ENCODE measurements around the gene REEP1. TPM values are rescaled to one million over a fixed set of nuclear protein-coding genes. Genes with fewer than 3 reads are reported as not detected.

Gene REEP1
- total and polyA plus RNA-seq, 2 of the 8 experiments (the other 6 are each of a cell fraction or from before 2014, with no cell fraction given): 0.74 to 1.5 TPM

- Histone ChIP-seq H3K23me2 (ENCODE audit: low read depth, low read length) (no peaks in the 10 kb centered on the region), H3K4me1 (replicated peaks in 1 of 4; ENCODE audit: control insufficient read depth in 3 of 4, insufficient read depth in 4 of 4, low read length in 3 of 4) (peaks cover 0 to 7% (median 4%) of the 10 kb centered on the region in 4 experiments; a peak in 3 of 7 replicates), H3K79me1 (ENCODE audit: low read depth, low read length) (no peaks in the 10 kb centered on the region), H3K27ac (ENCODE audit: low read depth, low read length) (no peak overlapping the region), H3K18ac (ENCODE audit: extremely low read depth, low read length) (no peak overlapping the region), H3K27me3 (replicated peaks in 1 of 4; ENCODE audit: control insufficient read depth in 3 of 4, extremely low read depth in 1 of 4, insufficient read depth in 3 of 4, low read length in 3 of 4) (no peaks in the 10 kb centered on the region), H4K91ac (replicated peaks; ENCODE audit: insufficient read length, low read length) (no peak overlapping the region), H4K20me1 (replicated peaks in 1 of 2; ENCODE audit: control insufficient read depth in 1 of 2, insufficient read depth in 2 of 2, low read length in 2 of 2) (no peaks in the 10 kb centered on the region), H3K14ac (ENCODE audit: insufficient read length) (no peak overlapping the region), H2AFZ (ENCODE audit: low read length) (0 out of 2 replicates have a peak overlapping the region, but pooled peaks have one; percentile 10), H3K9ac (replicated peaks in 1 of 4; ENCODE audit: extremely low read depth in 1 of 4, low read depth in 3 of 4, low read length in 3 of 4) (no peak overlapping the region), H3K79me2 (ENCODE audit: control insufficient read depth in 1 of 2, insufficient read depth in 2 of 2, low read length in 2 of 2) (no peaks in the 10 kb centered on the region), H2BK120ac (replicated peaks; ENCODE audit: low read depth, low read length) (no peak overlapping the region), H3K4me2 (ENCODE audit: insufficient read depth in 1 of 2, low read depth in 2 of 2, low read length in 2 of 2) (no peak overlapping the region), H3K23ac (ENCODE audit: insufficient read length) (no peak overlapping the region), H3K4ac (replicated peaks; ENCODE audit: insufficient read length, low read depth, low read length) (no peak overlapping the region), H2BK15ac (ENCODE audit: low read length) (no peak overlapping the region), H2AK5ac (ENCODE audit: low read depth, low read length) (no peak overlapping the region), H3K36me3 (ENCODE audit: control insufficient read depth in 2 of 4, insufficient read depth in 4 of 4, low read length in 3 of 4) (no peaks in the 10 kb centered on the region), H4K8ac (ENCODE audit: extremely low read depth, insufficient read depth, low read length) (no peak overlapping the region), H3K56ac (replicated peaks; ENCODE audit: insufficient read length, low read depth, low read length) (no peak overlapping the region), H3K4me3 (ENCODE audit: extremely low read depth in 1 of 4, insufficient read depth in 2 of 4, low read depth in 3 of 4, low read length in 4 of 4) (no peak overlapping the region), H2BK20ac (ENCODE audit: low read length) (no peak overlapping the region), H2BK12ac (ENCODE audit: low read depth, low read length) (no peak overlapping the region), H3K9me3 (ENCODE audit: insufficient read depth in 2 of 2, low read depth in 1 of 2, low read length in 1 of 2) (no peaks in the 10 kb centered on the region), H2BK5ac (ENCODE audit: low read depth, low read length) (no peak overlapping the region), H4K5ac (ENCODE audit: insufficient read length, low read depth, low read length) (no peak overlapping the region)
- FAIRE-seq (no peak), DNase-seq (ENCODE audit: low read depth in 1 of 2, low spot score in 2 of 2) (no peak)
- WGBS, 2 experiments (ENCODE audit: extremely low coverage in 1 of 2, insufficient coverage in 1 of 2, insufficient read length in 1 of 2, insufficient replicate concordance in 2 of 2, low coverage in 1 of 2, low lambda C conversion rate in 2 of 2, missing lambda C conversion rate in 1 of 2): 87% methylated on average over 3 of the region's 3 CpGs; no CpG with 5 or more reads in 1 of the 2 experiments
- CTCF ChIA-PET (ENCODE audit: partially characterized antibody): interaction anchor here (0.9 kb wide), 1 partner anchor 41 kb away, joined by 3 read pairs; no protein-coding TSS in a partner anchor
- POLR2A ChIA-PET (ENCODE audit: partially characterized antibody): no interaction called here
- TF ChIP-seq ZNF274 (IDR thresholded peaks at IDR 0.05; ENCODE audit: borderline replicate concordance, extremely low read depth, low read length) (no peak), EZH2 (IDR thresholded peaks at IDR 0.05; ENCODE audit: low read depth, low read length, severe bottlenecking) (no peak), POLR2A (IDR thresholded peaks at IDR 0.05; ENCODE audit: control extremely low read depth in 1 of 2, low read depth in 2 of 2, low read length in 2 of 2) (no peak), KDM1A (IDR thresholded peaks at IDR 0.05; ENCODE audit: borderline replicate concordance, low read length) (no peak), SAP30 (IDR thresholded peaks at IDR 0.05; ENCODE audit: insufficient read depth, insufficient replicate concordance, low read length) (no peak), ATF3 (IDR thresholded peaks at IDR 0.05; ENCODE audit: insufficient read depth, low read depth, low read length) (no peak), PHF8 (conservative IDR thresholded peaks at IDR 0.05; ENCODE audit: low read depth, low read length) (no peak), JUND (IDR thresholded peaks at IDR 0.05; ENCODE audit: low read length) (no peak), RXRA (IDR thresholded peaks at IDR 0.05; ENCODE audit: insufficient read depth, low read depth, low read length) (no peak), TAF7 (optimal IDR thresholded peaks at IDR 0.05; ENCODE audit: borderline replicate concordance, low read depth, low read length) (no peak), POLR2AphosphoS5 (IDR thresholded peaks at IDR 0.05; ENCODE audit: low read depth, low read length) (no peak), NANOG (IDR thresholded peaks at IDR 0.05; ENCODE audit: insufficient read depth, low read depth, low read length, poor library complexity, severe bottlenecking) (no peak), RAD21 (IDR thresholded peaks at IDR 0.05 in 1 of 2, conservative IDR thresholded peaks at IDR 0.05 in 1 of 2; ENCODE audit: low read depth in 2 of 2, low read length in 2 of 2) (no peak)
Observed at GRCh38 chr2:86256982-86257381, 80.4 kb downstream of the REEP1 start.

Measured in H1 (cell line).